DLD1 (cell line): Measurements from ENCODE around the gene THBS3.
"Not testable (repeated sequence)": the region's sequence is repeated elsewhere in the genome, so short reads cannot be mapped to it uniquely, and the experiment has no call there.

ENCODE experiments used
- in situ Hi-C: cut with HindIII; loops from 2 replicates; pipeline ENCODE4 v1.10.0; 2017; ENCODE audit warnings: low sequenced_read_pairs

The THBS3 gene

DNA sequence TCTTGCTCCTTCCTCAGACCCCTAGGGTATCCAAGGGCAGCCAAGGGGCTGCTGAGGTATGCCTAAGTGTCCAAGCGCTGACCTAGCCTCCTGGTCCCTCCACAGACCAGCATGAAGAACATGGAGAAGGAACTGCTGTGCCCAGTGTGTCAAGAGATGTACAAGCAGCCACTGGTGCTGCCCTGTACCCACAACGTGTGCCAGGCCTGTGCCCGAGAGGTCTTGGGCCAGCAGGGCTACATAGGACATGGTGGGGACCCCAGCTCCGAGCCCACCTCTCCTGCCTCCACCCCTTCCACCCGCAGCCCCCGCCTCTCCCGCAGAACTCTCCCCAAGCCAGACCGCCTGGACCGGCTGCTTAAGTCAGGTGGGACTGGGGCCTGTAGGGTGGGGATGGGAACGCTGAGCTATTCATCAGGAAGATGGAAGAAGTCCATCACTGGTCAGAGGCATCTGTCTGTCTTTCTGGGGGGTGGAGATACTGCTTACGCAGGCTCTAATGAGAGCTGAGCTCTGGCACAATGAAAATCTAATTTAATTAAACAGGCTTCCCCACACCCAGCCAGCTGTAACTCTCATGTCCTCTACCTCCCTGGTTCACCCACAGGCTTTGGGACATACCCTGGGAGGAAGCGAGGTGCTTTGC, 32.3 kb downstream of the THBS3 start:
- in situ Hi-C loops = no loop called here

DNA sequence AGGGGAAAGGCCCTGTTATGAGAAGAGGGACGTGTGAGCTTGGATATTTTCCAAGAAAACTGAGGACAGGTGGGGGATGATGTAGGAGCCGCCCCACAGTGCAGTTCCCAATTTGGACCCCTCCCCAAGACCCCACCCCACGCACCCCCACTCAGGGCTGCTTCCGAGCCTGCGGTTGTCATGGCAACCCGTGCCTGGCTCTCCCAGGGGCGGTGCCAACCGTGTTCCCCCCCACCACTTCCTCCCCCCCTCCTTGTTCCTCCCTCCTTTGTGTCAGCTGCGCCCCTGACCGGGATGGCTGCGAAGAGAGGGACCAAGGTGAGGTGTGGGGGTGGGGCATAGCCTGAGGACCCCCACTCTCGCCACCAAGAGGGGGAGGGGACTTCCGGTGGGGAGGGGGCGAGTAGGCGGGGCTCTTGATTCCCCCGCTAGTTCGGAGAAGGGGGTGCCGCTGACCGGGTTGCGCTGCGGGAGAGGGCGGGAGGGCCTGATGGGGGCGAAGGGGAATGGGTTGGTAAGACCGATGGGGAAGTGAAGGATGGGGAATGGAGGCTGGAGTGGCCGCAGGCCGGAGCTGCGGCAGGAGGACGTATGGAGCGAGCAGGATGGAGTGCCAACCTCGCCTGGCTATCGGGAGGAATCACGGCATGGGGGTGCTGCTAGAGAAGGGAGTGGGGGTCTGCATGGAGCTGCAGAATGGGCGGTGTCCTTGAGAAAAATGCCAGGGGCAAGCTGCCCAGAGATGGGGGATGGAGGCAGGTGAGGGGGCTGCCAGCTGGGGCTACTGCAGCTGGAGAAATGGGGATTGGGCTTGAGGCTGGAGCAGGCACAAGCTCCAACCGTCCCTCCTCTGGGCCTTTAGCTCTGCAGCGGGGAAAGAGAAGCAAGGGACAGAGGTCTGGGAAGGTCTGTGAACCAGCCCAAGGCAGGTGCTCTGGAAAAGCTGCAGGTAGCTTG, 33.1 kb downstream of the THBS3 start:
- in situ Hi-C loops = no loop called here

DNA sequence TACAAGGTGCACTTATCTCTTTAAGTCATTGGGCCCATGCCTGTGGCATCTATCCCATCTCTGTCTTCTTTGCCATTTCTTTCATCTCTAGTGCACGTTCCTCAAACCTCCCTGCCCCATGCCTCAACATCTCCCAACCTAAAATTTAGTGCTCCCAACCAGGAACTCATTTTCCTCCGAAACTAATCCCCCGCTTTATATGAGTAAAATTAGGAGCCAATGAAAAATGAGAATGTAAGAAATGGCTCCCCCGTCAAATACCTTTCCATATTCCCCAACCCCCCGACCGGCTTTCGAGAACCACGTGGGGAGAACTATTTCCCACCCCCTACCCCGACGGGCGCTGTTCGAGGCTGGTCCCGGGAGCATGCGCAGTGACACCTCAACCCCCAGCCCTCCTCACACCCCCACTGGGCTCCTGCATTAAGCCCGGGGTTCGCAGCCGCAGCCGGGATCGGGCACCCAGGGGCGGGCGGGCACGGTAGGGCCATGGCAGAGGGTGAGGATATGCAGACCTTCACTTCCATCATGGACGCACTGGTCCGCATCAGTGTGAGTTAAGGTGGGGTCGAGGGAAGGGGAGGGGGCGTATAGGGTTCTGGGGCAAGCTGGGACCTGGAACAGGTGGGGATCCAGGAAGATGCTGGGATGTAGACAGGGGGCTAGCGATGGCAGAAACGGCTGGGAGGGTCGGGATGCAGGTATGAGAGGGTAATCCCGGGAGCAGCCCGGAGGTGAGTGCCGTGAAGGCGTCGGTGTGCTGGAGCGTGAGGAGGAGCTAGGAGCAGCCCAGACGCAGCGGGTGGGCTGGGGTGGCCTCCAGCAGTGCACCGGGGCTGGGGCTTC, 34.0 kb downstream of the THBS3 start, which contains the start of gene TRIM46:
Gene TRIM46 (plus strand): TSS at position 372 of the 846 bp plus-strand sequence. CDS start 118 bp downstream, at position 490.
- in situ Hi-C loops = no loop called here

DNA sequence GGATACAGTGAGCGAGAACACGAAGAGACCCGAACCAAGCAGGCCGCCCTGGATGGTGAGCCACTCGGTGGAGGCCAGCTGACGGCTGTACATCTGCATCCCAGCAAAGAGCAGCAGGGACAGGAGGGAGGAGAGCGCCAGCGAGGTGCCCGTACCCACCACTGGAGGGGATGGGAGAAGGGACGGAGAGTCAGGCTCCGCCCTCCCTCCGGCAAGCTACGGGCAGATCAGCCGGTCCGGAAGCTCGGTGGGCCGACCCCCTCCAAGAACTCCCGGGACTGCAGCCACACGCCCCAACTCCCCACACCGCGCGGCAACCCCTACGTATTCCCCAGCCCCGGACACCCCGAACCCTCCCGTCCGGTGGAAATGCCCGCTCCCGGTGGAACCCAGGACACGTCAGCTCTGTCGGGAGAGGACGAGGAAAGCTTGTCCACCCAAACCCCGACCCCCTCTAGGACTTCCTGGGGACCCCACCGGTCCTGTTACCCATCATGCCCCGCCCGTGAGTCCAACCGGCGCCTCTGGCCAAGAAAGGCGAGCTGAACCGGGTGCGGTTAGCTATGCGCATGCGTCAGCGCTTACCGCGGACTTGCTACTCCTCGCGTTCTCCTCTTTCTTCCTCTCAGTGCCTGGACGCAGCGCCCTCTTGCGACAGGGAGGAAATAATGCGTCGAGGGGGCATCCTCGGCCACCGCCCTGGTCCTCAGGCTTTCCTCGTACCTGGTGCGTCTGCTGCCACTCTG, 34.8 kb downstream of the THBS3 start, which contains the start of gene KRTCAP2:
Gene KRTCAP2 (minus strand): TSS at position 573 of the 746 bp plus-strand sequence. CDS start 80 bp downstream, at position 493.
- in situ Hi-C loops = no loop called here

DNA sequence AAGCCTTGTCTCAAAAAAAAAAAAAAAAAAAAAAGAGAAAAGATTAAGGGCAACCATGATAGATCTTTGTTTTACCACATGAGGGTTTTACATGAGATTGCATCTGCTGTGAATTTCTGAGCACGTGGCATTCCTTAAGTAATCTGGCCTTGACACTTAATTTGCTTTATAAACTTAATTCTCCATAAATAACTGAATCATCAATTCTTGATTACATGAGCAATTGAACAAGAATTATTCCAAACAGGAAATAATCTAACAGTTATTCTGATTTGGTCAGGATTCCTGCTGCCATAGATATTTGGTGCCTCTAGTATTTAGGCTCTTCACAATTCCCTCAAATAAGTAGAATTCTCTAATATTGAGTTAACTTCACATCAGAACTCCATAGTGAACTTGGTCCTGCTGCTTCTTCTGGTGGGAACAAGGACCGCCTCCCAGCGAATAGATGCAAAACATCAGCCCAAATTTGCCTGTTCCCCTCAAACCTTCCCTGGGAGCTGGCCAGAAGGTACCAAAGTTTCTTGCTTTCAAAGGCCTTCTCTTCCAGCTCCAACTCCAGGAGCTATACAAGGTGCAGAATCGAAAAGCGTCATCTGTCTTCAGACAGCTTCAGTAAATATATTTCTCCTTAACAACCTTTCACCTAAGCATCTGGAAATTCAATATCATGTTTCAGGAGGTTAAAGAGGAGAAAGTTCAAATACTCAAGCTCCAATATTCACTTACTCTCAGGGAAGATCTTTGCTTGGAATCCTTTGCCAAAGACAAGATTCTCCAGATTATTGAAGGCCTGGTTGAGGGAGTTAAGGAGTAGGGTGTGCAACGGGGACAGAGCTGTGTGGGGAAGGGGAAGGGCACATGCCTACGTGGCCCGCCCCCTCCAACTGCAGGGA, 35.6 kb downstream of the THBS3 start:
- in situ Hi-C loops = no loop called here

DNA sequence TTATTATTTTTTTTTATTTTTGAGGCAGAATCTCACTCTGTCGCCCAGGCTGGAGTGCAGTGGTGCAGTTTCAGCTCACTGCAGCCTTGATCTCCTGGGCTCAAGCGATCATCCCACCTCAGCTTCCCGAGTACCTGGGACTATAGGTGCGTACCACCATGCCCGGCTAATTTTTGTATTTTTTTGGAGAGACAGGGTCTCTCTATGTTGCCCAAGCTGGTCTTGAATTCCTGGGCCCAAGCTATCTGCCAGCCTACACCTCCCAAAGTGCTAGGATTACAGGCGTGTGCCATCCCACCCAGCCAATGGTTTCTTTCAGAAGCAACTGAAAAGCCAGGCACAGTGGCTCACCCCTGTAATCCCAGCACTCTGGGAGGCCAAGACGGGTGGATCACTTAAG, 36.9 kb downstream of the THBS3 start:
- in situ Hi-C loops = no loop called here

DNA sequence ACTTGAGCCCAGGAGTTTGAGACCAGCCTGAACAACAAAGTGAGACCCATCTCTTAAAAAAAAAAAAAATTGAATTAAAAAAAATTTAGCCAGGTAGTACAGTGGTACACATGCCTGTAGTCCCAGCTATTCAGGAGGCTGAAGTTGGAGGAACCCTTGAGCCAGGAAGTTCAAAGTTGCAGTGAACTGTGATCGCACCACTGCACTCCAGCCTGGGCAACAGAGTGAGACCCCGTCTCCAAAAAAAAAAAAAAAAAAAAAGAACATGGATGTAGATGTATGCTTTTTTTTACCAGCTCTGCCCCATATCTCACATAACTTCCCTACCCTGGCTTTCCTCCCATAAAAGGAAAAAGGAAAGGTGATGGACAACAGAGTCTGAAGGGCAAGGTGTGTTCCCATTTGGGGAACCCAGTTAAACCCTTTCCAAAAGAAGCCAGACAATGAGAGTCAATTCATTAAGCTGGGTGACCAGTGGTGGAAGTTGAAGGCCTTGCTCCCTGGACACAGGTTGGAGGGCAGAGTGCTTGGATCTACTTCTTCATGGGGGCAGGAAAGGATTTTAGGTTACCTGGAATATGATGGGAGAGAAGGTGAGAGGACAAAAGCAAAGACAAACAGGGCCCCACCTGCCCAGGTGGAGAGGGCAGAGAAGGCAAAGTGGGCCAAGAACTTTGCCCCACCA, 37.5 kb downstream of the THBS3 start:
- in situ Hi-C loops = no loop called here

DNA sequence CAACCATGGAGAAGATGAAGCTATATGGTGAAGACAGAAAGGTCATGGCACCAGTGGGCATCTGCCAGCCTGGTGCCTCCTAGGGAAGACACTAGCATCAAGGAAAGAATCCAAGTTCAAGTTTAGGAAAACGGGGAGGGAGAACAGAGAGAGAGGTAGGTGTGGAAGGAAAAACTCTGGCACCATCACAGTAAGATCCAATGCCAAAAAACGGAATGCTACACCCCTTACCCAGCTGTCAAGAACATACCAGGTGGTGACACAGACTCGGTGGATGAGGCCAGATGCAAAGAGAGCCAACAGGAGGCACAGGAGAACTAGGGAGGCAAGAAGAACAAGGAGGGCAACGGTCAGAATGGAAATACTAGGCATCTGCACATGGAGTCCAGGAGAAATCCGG, 38.2 kb downstream of the THBS3 start:
- in situ Hi-C loops = no loop called here

DNA sequence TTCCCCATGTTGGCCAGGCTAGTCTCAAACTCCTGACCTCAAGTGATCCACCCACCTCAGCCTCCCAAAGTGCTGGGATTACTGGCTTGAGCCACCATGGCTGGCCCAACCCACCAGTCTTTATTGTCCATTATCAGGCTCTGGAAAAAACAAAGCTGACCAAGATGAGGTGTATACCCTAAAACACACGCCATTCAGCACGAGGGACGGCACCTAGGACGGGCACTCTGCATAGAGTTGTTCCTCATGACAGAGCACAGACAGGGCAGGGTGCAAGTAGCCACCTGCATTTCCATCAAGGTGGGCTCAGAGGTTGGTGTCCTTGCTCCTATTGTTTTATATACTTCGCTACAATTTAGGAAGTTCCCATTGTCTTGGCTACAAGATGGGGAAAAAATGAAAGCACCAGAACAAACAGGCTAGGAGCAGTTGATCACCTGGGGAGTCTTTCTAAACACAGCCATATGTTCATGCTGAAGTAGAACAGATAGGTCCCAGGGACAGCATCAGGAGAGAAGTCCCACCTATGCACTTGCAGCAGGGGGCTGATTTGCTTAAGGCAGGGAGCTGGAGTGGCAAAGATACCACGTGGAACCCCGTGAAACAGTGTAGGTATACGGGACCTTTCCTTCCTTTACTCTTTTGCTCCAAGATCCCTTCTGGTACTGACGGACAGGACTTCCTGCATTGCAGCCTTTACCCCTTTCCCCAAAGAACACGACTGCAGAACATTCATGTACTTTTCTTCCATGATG, 39.1 kb downstream of the THBS3 start:
- in situ Hi-C loops = no loop called here

DNA sequence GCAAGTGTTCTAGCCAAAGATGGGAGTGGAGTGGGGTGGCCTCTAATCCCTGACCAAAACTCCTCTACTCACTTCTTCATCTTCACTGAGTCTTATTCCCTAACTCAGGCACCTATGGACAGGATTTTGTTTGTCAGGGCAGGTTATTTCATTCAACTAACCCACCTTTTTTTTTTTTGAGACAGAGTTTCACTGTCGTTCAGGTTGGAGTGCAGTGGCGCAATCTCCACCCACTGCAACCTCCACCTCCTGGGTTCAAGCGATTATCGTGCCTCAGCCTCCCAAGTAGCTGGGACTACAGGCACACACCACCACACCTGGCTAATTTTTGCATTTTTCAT, 39.6 kb downstream of the THBS3 start:
- in situ Hi-C loops = not testable (repeated sequence)

DNA sequence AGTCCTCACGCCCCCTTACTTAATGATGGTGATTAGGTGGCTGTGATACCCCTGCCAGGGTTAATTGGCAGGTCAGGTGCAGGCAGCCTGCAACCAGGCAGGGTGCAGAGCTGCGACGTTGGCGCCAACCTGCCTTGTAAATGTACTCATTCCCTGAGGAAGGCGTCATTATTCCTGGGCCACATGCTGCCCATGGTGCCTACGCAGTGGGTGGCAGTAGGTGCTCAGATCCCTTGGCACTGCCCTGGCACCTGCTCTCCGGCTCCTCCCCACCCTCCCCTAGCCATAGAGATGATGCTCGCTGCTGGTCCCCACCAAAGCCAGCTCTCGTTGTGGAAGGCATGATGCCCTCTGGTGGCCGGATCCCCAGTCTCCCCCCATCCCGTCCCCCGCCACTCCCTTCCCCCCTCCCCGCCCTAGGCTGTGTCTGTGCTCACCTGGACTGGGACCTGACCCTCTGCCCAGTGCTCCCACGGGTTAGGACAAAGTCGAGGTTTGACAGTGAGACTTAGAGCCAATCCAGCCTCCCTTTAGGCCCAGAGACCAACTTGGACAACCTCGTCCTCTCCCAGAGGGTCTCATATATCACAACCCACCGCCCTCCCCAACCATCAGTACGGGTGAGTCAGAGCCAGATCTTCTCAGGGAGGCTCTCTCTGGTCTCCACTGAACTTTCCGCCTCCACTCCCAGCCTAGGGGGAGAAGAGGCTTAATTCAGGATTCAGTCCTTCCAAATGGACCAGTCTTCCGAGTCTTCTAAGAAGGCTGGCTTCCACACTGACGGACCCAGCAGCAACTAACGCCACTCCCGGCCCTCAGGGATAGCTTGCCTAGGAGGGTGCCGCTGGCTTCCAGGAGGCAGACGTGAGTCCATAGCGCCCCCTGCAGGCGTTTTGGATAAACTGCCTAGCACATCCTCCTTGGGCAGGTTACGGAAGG, 40.3 kb downstream of the THBS3 start:
- in situ Hi-C loops = no loop called here

DNA sequence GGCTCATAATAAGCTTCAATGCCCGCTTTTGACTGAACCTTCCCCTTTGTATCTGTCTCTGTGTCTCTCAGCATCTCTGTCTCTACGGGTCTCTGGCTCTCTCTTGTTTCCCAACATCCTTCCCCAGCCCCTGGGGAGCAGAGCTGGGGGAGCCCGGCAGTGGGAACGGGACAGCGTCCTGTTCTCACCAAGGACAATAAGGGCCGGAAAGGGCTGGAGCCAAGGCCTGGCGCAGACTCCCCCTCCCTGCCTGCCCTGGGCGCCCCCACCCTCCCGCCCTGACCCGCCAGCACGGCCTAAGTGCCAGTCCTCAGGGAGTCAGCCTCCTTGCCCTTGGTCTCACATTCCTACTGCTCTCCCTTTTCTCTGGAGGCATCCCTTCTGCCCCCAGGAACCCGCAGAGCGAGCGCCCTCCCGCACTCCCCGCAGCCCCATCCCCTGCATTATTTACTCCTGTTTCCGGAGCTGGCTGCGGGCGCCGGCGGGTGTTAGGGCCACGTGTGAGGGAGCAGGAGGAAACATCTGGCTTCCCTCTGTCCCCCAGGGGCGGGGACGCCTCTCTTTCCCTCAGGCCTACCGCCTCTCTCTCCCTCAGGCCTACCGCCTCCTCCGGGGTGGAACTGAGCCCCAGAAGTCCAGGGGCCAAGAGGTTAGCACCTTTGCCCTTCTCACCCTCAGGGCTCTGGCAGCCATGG, 41.1 kb downstream of the THBS3 start:
- in situ Hi-C loops = no loop called here

DNA sequence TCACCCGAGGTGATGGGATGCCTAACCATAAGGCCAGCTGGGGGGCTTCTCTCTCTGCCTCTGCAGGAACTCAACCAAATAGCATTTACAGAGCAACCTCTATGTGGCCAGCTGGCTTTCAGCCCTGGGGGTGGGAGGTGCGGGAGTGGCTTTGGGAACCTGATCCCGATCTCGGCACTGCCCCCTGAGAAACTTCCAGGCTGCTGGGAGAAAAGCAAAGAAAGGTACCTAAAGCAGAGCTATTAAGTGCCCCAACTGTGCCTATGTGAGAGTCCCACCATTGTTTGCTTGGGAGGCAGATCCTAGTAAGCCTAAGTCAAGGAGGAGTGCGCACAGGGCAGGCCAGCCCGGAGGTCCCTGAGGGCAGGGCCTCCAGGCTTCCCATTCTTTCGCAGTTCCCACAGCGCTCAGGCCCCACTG, 41.6 kb downstream of the THBS3 start:
- in situ Hi-C loops = no loop called here

DNA sequence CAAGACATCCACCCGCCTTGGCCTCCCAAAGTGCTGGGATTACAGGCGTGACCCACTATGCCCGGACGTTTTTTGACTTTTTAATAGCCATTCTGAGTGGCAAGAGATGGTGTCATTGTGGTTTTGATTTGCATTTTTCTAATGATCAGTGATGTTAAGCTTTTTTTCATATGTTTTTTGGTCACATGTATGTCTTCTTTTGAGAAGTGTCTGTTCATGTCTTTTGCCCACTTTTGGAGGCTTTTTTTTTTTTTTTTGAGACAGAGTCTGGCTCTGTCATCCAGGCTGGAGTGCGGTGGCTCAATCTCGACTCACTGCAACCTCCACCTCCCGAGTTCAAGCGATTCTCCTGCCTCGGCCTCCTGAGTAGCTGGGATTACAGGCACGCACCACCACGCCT, 43.1 kb downstream of the THBS3 start:
- in situ Hi-C loops = not testable (repeated sequence)

DNA sequence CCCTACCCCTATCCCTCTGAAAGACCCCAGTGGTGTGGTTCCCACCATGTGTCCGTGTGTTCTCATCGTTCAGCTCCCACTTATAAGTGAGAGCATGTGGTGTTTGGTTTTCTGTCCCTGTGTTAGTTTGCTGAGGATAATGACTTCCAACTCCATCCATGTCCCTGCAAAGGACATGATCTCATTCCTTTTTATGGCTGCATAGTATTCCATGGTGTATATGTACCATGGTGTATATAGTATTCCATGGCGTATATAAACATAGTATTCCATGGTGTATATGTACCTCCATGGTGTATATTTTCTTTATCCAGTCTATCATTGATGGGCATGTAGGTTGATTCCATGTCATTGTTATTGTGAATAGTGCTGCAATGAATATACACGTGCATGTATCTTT, 43.9 kb downstream of the THBS3 start:
- in situ Hi-C loops = not testable (repeated sequence)

DNA sequence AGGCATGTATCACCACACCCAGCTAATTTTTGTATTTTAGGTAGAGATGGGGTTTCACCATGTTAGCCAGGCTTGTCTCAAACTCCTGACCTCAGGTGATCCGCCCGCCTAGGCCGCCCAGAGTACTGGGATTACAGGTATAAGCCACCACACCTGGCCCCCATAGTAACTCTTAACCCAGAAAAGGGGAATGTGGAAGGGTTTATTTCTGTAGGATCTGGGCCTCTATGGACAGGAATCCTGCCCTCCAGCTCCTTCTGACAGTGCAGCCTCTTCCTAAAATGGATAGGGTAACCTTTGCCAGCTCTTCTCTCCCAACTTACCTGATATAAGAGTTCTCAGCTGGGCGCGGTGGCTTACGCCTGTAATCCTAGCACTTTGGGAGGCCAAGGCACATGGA, 45.1 kb downstream of the THBS3 start:
- in situ Hi-C loops = not testable (repeated sequence)
